ENCODE results near the gene SERTAD3. TPM values are rescaled to one million over a fixed set of nuclear protein-coding genes. Genes with fewer than 3 reads are reported as not detected.
"Not testable (repeated sequence)": the region's sequence is repeated elsewhere in the genome, so short reads cannot be mapped to it uniquely, and the experiment has no call there.

Gene SERTAD3
- 18.0 and 24.1 TPM in 2 replicates for total RNA-seq

- peak; percentile 81 to 97 for DNase-seq (ENCODE audit: low read depth in 2 of 2)
Measured at GRCh38 chr19:40444000-40444824, at the start of gene SERTAD3. Gene SERTAD3, minus strand, starts transcription at chr19:40444335. Its CDS starts 2,255 bp downstream, at chr19:40442080.

- DNase-seq (ENCODE audit: low read depth in 2 of 2): no peak
Measured at GRCh38 chr19:40493778-40494177, 49.6 kb upstream of the SERTAD3 start.

GRCh38 chr19:40492274-40492673 is 48.1 kb upstream of the SERTAD3 start:
- no peak for DNase-seq (ENCODE audit: low read depth in 2 of 2)

GRCh38 chr19:40489882-40490230 is 45.7 kb upstream of the SERTAD3 start:
- DNase-seq (ENCODE audit: low read depth in 2 of 2): no peak

- no peak for DNase-seq (ENCODE audit: low read depth in 2 of 2)
Measured at GRCh38 chr19:40486017-40486416, 41.9 kb upstream of the SERTAD3 start.

- peak in 1 of 2 donors; percentile 9 for DNase-seq (ENCODE audit: low read depth in 2 of 2)
Measured at GRCh38 chr19:40475878-40476644, 31.9 kb upstream of the SERTAD3 start.

- no peak for DNase-seq (ENCODE audit: low read depth in 2 of 2)
Measured at GRCh38 chr19:40474737-40475136, 30.6 kb upstream of the SERTAD3 start.

- no peak for DNase-seq (ENCODE audit: low read depth in 2 of 2)
Measured at GRCh38 chr19:40472516-40472915, 28.4 kb upstream of the SERTAD3 start.

- no peak for DNase-seq (ENCODE audit: low read depth in 2 of 2)
Measured at GRCh38 chr19:40471111-40471510, 27.0 kb upstream of the SERTAD3 start.

- no peak for DNase-seq (ENCODE audit: low read depth in 2 of 2)
Measured at GRCh38 chr19:40469011-40469410, 24.9 kb upstream of the SERTAD3 start.

GRCh38 chr19:40466985-40467734 is 23.0 kb upstream of the SERTAD3 start, which contains the start of gene SPTBN4:
Gene SPTBN4, plus strand, starts transcription at chr19:40467001. Its CDS starts 5,621 bp downstream, at chr19:40472622.
- no peak for DNase-seq (ENCODE audit: low read depth in 2 of 2)

- DNase-seq (ENCODE audit: low read depth in 2 of 2): peak in 1 of 2 donors; percentile 7
Measured at GRCh38 chr19:40466219-40466984, 22.3 kb upstream of the SERTAD3 start.

- peak; percentile 97 to 99 for DNase-seq (ENCODE audit: low read depth in 2 of 2)
Measured at GRCh38 chr19:40465557-40466218, 21.6 kb upstream of the SERTAD3 start, which contains the start of gene BLVRB. Gene BLVRB, minus strand, starts transcription at chr19:40465745. Its CDS starts 57 bp downstream, at chr19:40465688.

- DNase-seq (ENCODE audit: low read depth in 2 of 2): peak in 1 of 2 donors; percentile 37
Measured at GRCh38 chr19:40465025-40465556, 21.0 kb upstream of the SERTAD3 start.

GRCh38 chr19:40464059-40465024 is 20.2 kb upstream of the SERTAD3 start:
- DNase-seq (ENCODE audit: low read depth in 2 of 2): peak; percentile 78 to 89

- DNase-seq (ENCODE audit: low read depth in 2 of 2): not testable (repeated sequence)
Measured at GRCh38 chr19:40463587-40464037, 19.5 kb upstream of the SERTAD3 start.

GRCh38 chr19:40461669-40462221 is 17.6 kb upstream of the SERTAD3 start:
- DNase-seq (ENCODE audit: low read depth in 2 of 2): no peak

- DNase-seq (ENCODE audit: low read depth in 2 of 2): no peak
Measured at GRCh38 chr19:40460185-40460584, 16.1 kb upstream of the SERTAD3 start.

All from dermis microvascular lymphatic vessel endothelial cell (primary cell).